Type B pancreatic cell (in vitro differentiated cells): Measurements from ENCODE around the gene CEP112. TPM values are rescaled to one million over a fixed set of nuclear protein-coding genes. Genes with fewer than 3 reads are reported as not detected.
A peak's percentile ranks its signal among the peaks of the same experiment; 100 is the strongest.

ENCODE experiments used
- DNase-seq: peaks from one replicate; pipeline ENCODE4 v3.0.0; 2021; ENCODE audit warnings: mixed read lengths; ENCODE audit not compliant: unreplicated experiment; ENCODE audit errors: extremely low spot score
- H3K27ac Mint-ChIP-seq: 2 replicates; pipeline ENCODE4 v1.8.0; 2021; ENCODE audit warnings: mild to moderate bottlenecking, mixed read lengths
- H3K27me3 Mint-ChIP-seq: 2 replicates; pipeline ENCODE4 v1.8.0; 2021; ENCODE audit warnings: mixed read lengths
- H3K36me3 Mint-ChIP-seq: 2 replicates; pipeline ENCODE4 v1.8.0; 2021; ENCODE audit warnings: mixed read lengths
- H3K4me1 Mint-ChIP-seq: one replicate; pipeline ENCODE4 v1.8.0; 2021; ENCODE audit warnings: mixed read lengths; ENCODE audit not compliant: unreplicated experiment
- H3K4me3 Mint-ChIP-seq: 2 replicates; pipeline ENCODE4 v1.8.0; 2021; ENCODE audit warnings: mild to moderate bottlenecking, mixed read lengths
- H3K9me3 Mint-ChIP-seq: 2 replicates; pipeline ENCODE4 v1.8.0; 2021; ENCODE audit warnings: mixed read lengths
- total RNA-seq: library from RNA; stranded (reverse); gene quantifications from 2 replicates; pipeline ENCODE4 v1.2.1, GENCODE V29; 2021; ENCODE audit warnings: low replicate concordance
- TF ChIP-seq, protein P1 (sequence below): fragments of 200-600 bp; sonication (generic); conservative IDR thresholded peaks from 2 replicates; pipeline ENCODE4 v1.5.0; 2021; ENCODE audit warnings: antibody characterized with exemption, mild to moderate bottlenecking

The CEP112 gene
- total RNA-seq, 1 donor from 2014 or later, result 18.0 TPM

DNA sequence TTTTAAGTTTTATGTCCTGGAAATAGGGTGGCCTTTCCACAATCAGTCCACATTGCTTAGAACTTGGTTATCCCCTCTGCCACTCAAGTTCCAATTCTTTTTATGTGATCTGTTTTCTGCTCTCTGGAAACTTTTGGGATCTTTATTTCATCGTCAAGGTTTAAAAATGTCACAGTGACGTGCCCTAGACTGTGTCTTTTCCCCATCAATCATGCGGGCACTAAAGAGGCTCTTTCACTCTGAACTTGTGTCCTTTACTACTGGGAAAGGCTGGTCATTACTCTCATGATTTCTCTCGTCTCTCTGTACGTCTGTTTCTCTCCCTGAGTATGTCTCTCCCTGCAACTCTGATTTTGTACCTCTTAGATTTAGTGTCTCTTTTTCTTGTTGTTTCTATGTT, 440.7 kb downstream of the CEP112 start:
- no peaks in the 10 kb centered on the region for H3K9me3 Mint-ChIP-seq

GRCh38 chr17:65750631-65751115, 441.3 kb downstream of the CEP112 start:
- Mint-ChIP-seq H3K27me3 (no peaks in the 10 kb centered on the region), H3K36me3 (no peaks in the 10 kb centered on the region), H3K9me3 (no peaks in the 10 kb centered on the region), H3K27ac (peak overlapping the region; percentile 87), H3K4me1 (peaks cover 26% of the 10 kb centered on the region), H3K4me3 (peak overlapping the region; percentile 56)
- no peak for DNase-seq
- TF ChIP-seq, protein P1, sequence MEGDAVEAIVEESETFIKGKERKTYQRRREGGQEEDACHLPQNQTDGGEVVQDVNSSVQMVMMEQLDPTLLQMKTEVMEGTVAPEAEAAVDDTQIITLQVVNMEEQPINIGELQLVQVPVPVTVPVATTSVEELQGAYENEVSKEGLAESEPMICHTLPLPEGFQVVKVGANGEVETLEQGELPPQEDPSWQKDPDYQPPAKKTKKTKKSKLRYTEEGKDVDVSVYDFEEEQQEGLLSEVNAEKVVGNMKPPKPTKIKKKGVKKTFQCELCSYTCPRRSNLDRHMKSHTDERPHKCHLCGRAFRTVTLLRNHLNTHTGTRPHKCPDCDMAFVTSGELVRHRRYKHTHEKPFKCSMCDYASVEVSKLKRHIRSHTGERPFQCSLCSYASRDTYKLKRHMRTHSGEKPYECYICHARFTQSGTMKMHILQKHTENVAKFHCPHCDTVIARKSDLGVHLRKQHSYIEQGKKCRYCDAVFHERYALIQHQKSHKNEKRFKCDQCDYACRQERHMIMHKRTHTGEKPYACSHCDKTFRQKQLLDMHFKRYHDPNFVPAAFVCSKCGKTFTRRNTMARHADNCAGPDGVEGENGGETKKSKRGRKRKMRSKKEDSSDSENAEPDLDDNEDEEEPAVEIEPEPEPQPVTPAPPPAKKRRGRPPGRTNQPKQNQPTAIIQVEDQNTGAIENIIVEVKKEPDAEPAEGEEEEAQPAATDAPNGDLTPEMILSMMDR, result no peak

More for the DNA sequence above, 440.7 kb downstream of the CEP112 start:
- DNase-seq, result no peak
- Mint-ChIP-seq H3K27ac (peak overlapping the region; percentile 46), H3K36me3 (no peaks in the 10 kb centered on the region), H3K27me3 (no peaks in the 10 kb centered on the region), H3K4me3 (peak overlapping the region; percentile 18), H3K4me1 (peaks cover 26% of the 10 kb centered on the region)
- TF ChIP-seq, protein P1, result no peak

GRCh38 chr17:65750166-65750565, 441.8 kb downstream of the CEP112 start:
- no peaks in the 10 kb centered on the region for H3K36me3 Mint-ChIP-seq
- no peak for DNase-seq
- H3K9me3 Mint-ChIP-seq, result no peaks in the 10 kb centered on the region
- no peak overlapping the region for H3K4me3 Mint-ChIP-seq
- TF ChIP-seq, protein P1, result no peak
- no peaks in the 10 kb centered on the region for H3K27me3 Mint-ChIP-seq
- H3K4me1 Mint-ChIP-seq, result peaks cover 30% of the 10 kb centered on the region
- peak overlapping the region; percentile 87 for H3K27ac Mint-ChIP-seq

DNA sequence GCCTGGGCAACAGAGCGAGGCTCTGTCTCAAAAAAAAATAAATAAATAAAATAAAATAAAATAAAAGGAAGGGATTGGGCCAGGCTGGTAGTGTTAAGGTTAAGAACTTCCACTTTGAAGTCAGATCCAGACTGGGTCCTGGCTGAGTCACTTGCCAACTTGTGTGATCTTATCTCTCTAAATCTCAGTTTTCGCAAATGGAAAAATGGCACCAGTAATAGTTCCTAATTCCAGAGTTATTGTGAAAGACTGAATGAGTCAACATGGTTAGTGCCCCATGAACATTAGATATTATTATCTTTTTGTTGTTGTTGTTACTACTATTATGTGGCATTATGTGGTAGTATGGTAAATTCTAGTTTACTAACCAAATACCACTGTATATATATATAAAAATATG, 442.5 kb downstream of the CEP112 start:
- Mint-ChIP-seq H3K27me3 (no peaks in the 10 kb centered on the region), H3K27ac (no peak overlapping the region), H3K9me3 (no peaks in the 10 kb centered on the region), H3K36me3 (no peaks in the 10 kb centered on the region), H3K4me3 (no peak overlapping the region), H3K4me1 (peaks cover 30% of the 10 kb centered on the region)
- DNase-seq, result no peak
- TF ChIP-seq, protein P1, result no peak

GRCh38 chr17:65745241-65745640, 446.7 kb downstream of the CEP112 start:
- DNase-seq, result no peak
- TF ChIP-seq, protein P1, result no peak
- no peak overlapping the region for H3K27ac Mint-ChIP-seq
- no peaks in the 10 kb centered on the region for H3K9me3 Mint-ChIP-seq
- H3K27me3 Mint-ChIP-seq, result no peaks in the 10 kb centered on the region
- H3K4me3 Mint-ChIP-seq, result no peak overlapping the region
- peaks cover 25% of the 10 kb centered on the region for H3K4me1 Mint-ChIP-seq
- no peaks in the 10 kb centered on the region for H3K36me3 Mint-ChIP-seq

DNA sequence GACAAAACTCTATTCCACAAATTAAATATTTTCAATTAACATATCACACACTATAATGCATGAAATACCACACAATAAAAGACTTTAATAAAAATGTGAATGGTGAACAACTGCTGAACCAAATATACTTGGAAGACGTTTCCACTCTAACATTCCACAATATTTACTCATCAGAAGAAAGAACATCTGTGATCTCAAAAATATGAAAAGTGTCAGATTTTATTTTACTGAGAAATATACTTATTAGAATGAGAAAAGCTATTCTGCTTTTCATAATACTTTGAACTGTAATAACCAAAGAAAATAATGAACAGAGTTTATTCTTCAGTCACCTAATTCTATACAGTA, 448.7 kb downstream of the CEP112 start:
- H3K4me3 Mint-ChIP-seq, result no peak overlapping the region
- no peak overlapping the region for H3K27ac Mint-ChIP-seq
- H3K9me3 Mint-ChIP-seq, result no peaks in the 10 kb centered on the region
- H3K27me3 Mint-ChIP-seq, result no peaks in the 10 kb centered on the region
- no peak for DNase-seq
- peaks cover 17% of the 10 kb centered on the region for H3K4me1 Mint-ChIP-seq
- no peaks in the 10 kb centered on the region for H3K36me3 Mint-ChIP-seq
- TF ChIP-seq, protein P1, result no peak
